H9 (cell line): Measurements from ENCODE around the gene NPAS3. TPM values are rescaled to one million over a fixed set of nuclear protein-coding genes. Genes with fewer than 3 reads are reported as not detected.

Experiments
- DNase-seq: peaks from one replicate; pipeline ENCODE4 v3.0.0-alpha.2; 2017
- H2AFZ ChIP-seq: one replicate; pipeline ENCODE4 v1.6.1; 2013; ENCODE audit warnings: mild to moderate bottlenecking, low read length, control low read depth, moderate library complexity
- H2AK5ac ChIP-seq: 2 replicates; pipeline ENCODE4 v1.6.1; 2013; ENCODE audit warnings: low read length, control low read depth, mixed read lengths; ENCODE audit not compliant: insufficient read length
- H2BK120ac ChIP-seq: one replicate; pipeline ENCODE4 v1.6.1; 2013; ENCODE audit warnings: low read depth, mild to moderate bottlenecking, low read length, control low read depth, inconsistent platforms; ENCODE audit not compliant: poor library complexity, severe bottlenecking
- H2BK12ac ChIP-seq: 2 replicates; pipeline ENCODE4 v1.6.1; 2013; ENCODE audit warnings: low read length, control low read depth, mixed read lengths, low read depth; ENCODE audit not compliant: insufficient read length
- H2BK15ac ChIP-seq: 2 replicates; pipeline ENCODE4 v1.6.1; 2013; ENCODE audit warnings: low read depth, low read length, control low read depth
- H2BK20ac ChIP-seq: one replicate; pipeline ENCODE4 v1.6.1; 2013; ENCODE audit warnings: low read depth, mild to moderate bottlenecking, low read length, control low read depth, inconsistent platforms; ENCODE audit not compliant: poor library complexity, severe bottlenecking
- H2BK5ac ChIP-seq: 2 replicates; pipeline ENCODE4 v1.6.1; 2013; ENCODE audit warnings: low read length, control low read depth, mixed read lengths; ENCODE audit not compliant: insufficient read length
- H3K14ac ChIP-seq: 2 replicates; pipeline ENCODE4 v1.6.1; 2013; ENCODE audit warnings: low read length, control low read depth; ENCODE audit not compliant: insufficient read depth
- H3K18ac ChIP-seq: 2 replicates; pipeline ENCODE4 v1.6.1; 2013; ENCODE audit warnings: low read depth, mild to moderate bottlenecking, mixed read lengths, low read length, control low read depth; ENCODE audit not compliant: insufficient read length
- H3K23ac ChIP-seq: 2 replicates; pipeline ENCODE4 v1.6.1; 2013; ENCODE audit warnings: low read length, control low read depth, mixed read lengths, low read depth; ENCODE audit not compliant: insufficient read length
- H3K23me2 ChIP-seq: 2 replicates; pipeline ENCODE4 v1.6.1; 2013; ENCODE audit warnings: low read depth, mild to moderate bottlenecking, mixed read lengths, low read length, control low read depth; ENCODE audit not compliant: insufficient read length, poor library complexity, severe bottlenecking
- H3K27ac ChIP-seq: 2 replicates; pipeline ENCODE4 v1.5.1; 2013; ENCODE audit warnings: low read length, control low read depth, mixed read lengths, low read depth; ENCODE audit not compliant: insufficient read length
- H3K27me3 ChIP-seq: 2 replicates; pipeline ENCODE4 v1.6.1; 2013; ENCODE audit warnings: low read length, control low read depth, inconsistent platforms; ENCODE audit not compliant: insufficient read depth
- H3K4ac ChIP-seq: 2 replicates; pipeline ENCODE4 v1.6.1; 2013; ENCODE audit warnings: low read depth, mild to moderate bottlenecking, control low read depth, inconsistent platforms, low read length, moderate library complexity
- H3K4me1 ChIP-seq: 2 replicates; pipeline ENCODE4 v1.6.1; 2013; ENCODE audit warnings: low read length, control low read depth, inconsistent platforms; ENCODE audit not compliant: insufficient read depth
- H3K4me2 ChIP-seq: 2 replicates; pipeline ENCODE4 v1.6.1; 2013; ENCODE audit warnings: low read length, control low read depth, mixed read lengths; ENCODE audit not compliant: insufficient read length, insufficient read depth
- H3K56ac ChIP-seq: 2 replicates; pipeline ENCODE4 v1.6.1; 2013; ENCODE audit warnings: low read depth, mild to moderate bottlenecking, mixed read lengths, low read length, control low read depth; ENCODE audit not compliant: insufficient read length
- H3K79me1 ChIP-seq: 2 replicates; pipeline ENCODE4 v1.6.1; 2013; ENCODE audit warnings: low read depth, mild to moderate bottlenecking, moderate library complexity, low read length, control low read depth, inconsistent platforms; ENCODE audit not compliant: insufficient read depth, poor library complexity, severe bottlenecking
- H3K79me2 ChIP-seq: 2 replicates; pipeline ENCODE4 v1.6.1; 2013; ENCODE audit warnings: low read length, control low read depth, inconsistent platforms; ENCODE audit not compliant: insufficient read depth
- H3K9ac ChIP-seq: 2 replicates; pipeline ENCODE4 v1.6.1; 2013; ENCODE audit warnings: low read length, control low read depth, mixed read lengths; ENCODE audit not compliant: insufficient read length; ENCODE audit errors: extremely low read depth
- H3K9me3 ChIP-seq: one replicate; pipeline ENCODE4 v1.6.1; 2013; ENCODE audit warnings: low read depth, low read length, inconsistent platforms; ENCODE audit not compliant: control insufficient read depth
- H3T11ph ChIP-seq: one replicate; pipeline ENCODE4 v1.6.1; 2013; ENCODE audit warnings: mild to moderate bottlenecking, low read length, control low read depth, inconsistent platforms
- H4K20me1 ChIP-seq: one replicate; pipeline ENCODE4 v1.6.1; 2013; ENCODE audit not compliant: control insufficient read depth, insufficient read length, insufficient read depth
- H4K5ac ChIP-seq: 2 replicates; pipeline ENCODE4 v1.6.1; 2013; ENCODE audit warnings: low read depth, mild to moderate bottlenecking, mixed read lengths, low read length, control low read depth; ENCODE audit not compliant: insufficient read length
- H4K8ac ChIP-seq: replicated peaks from 2 replicates; pipeline ENCODE4 v1.6.1; 2013; ENCODE audit warnings: low read length, control low read depth, mixed read lengths, low read depth; ENCODE audit not compliant: insufficient read length
- H4K91ac ChIP-seq: 2 replicates; pipeline ENCODE4 v1.6.1; 2013; ENCODE audit warnings: low read depth, mild to moderate bottlenecking, moderate library complexity, mixed read lengths, low read length, control low read depth; ENCODE audit not compliant: insufficient read length
- H3K27ac Mint-ChIP-seq, 3 experiments: 2 replicates in 2 of 3; 3 replicates in 1 of 3; pipeline ENCODE4 v1.8.0; 2020 to 2021; ENCODE audit warnings: mixed read lengths in 3 of 3, mild to moderate bottlenecking in 1 of 3, moderate library complexity in 1 of 3
- H3K27me3 Mint-ChIP-seq: 2 replicates; pipeline ENCODE4 v1.8.0; 2021; ENCODE audit warnings: low read depth, mild to moderate bottlenecking, moderate library complexity, mixed read lengths
- H3K36me3 Mint-ChIP-seq, 3 experiments: 2 replicates in 2 of 3; 3 replicates in 1 of 3; pipeline ENCODE4 v1.8.0; 2020 to 2021; ENCODE audit warnings: low read depth in 3 of 3, mixed read lengths in 3 of 3; ENCODE audit not compliant: insufficient read depth in 1 of 3
- H3K4me1 Mint-ChIP-seq, 2 experiments: 2 replicates each; pipeline ENCODE4 v1.8.0; 2020; ENCODE audit warnings: mixed read lengths in 2 of 2
- H3K4me3 Mint-ChIP-seq, 2 experiments: 2 replicates in 1 of 2; 3 replicates in 1 of 2; pipeline ENCODE4 v1.8.0; 2020 to 2021; ENCODE audit warnings: mild to moderate bottlenecking in 2 of 2, mixed read lengths in 2 of 2, moderate library complexity in 1 of 2
- H3K9me3 Mint-ChIP-seq, 2 experiments: 2 replicates in 1 of 2; 3 replicates in 1 of 2; pipeline ENCODE4 v1.8.0; 2020; ENCODE audit warnings: mild to moderate bottlenecking in 2 of 2, mixed read lengths in 2 of 2, moderate library complexity in 1 of 2
- CTCF ChIP-seq: fragments of 200-600 bp; sonication (generic); conservative IDR thresholded peaks from 3 replicates; pipeline ENCODE4 v1.8.0; 2021; ENCODE audit warnings: antibody characterized with exemption, mild to moderate bottlenecking
- WGBS: extraction: QIAGEN DNeasy Blood & Tissue Kit; methylation state at CpG from one replicate; pipeline ENCODE4 v1.1.7; 2013; ENCODE audit warnings: missing lambda C conversion rate, low lambda C conversion rate, mixed read lengths; ENCODE audit not compliant: insufficient read length; ENCODE audit errors: extremely low coverage; 5-methylcytosine and 5-hydroxymethylcytosine counted together
- total RNA-seq: library from RNA; stranded (reverse); gene quantifications from 2 replicates; pipeline ENCODE4 v1.2.1, GENCODE V29; 2021

The NPAS3 gene
- total RNA-seq, 1 experiment from 2014 or later, result 0.17 TPM

GRCh38 chr14:33768458-33768830 is 829.8 kb downstream of the NPAS3 start:
- Mint-ChIP-seq H3K4me3 (no peak overlapping the region), H3K4me1 (peaks cover 41 to 44% of the 10 kb centered on the region in 2 experiments), H3K9me3 (no peaks in the 10 kb centered on the region), H3K27me3 (no peaks in the 10 kb centered on the region; the same call in 1 of the 2 replicates), H3K27ac (no peak overlapping the region), H3K36me3 (no peaks in the 10 kb centered on the region)
- WGBS, result no CpG with 5 or more reads among the region's 1 CpG
- no peak for DNase-seq
- no peak overlapping the region for H3K14ac ChIP-seq
- no peak overlapping the region for H2BK12ac ChIP-seq
- H3T11ph ChIP-seq, result no peak overlapping the region
- no peak overlapping the region for H2AK5ac ChIP-seq
- no peak overlapping the region for H2BK20ac ChIP-seq
- H4K5ac ChIP-seq, result no peak overlapping the region
- no peaks in the 10 kb centered on the region for H3K23me2 ChIP-seq
- no peak overlapping the region for H4K8ac ChIP-seq
- H3K9ac ChIP-seq, result no peak overlapping the region
- H2BK120ac ChIP-seq, result no peak overlapping the region
- H4K91ac ChIP-seq, result no peak overlapping the region
- H3K79me2 ChIP-seq, result no peaks in the 10 kb centered on the region
- no peak overlapping the region for H3K56ac ChIP-seq
- no peaks in the 10 kb centered on the region for H3K9me3 ChIP-seq
- H2BK5ac ChIP-seq, result no peak overlapping the region
- no peak overlapping the region for H2BK15ac ChIP-seq
- H3K27ac ChIP-seq, result no peak overlapping the region
- H3K18ac ChIP-seq, result no peak overlapping the region
- H4K20me1 ChIP-seq, result no peaks in the 10 kb centered on the region
- H3K4me2 ChIP-seq, result no peak overlapping the region
- no peak overlapping the region for H3K23ac ChIP-seq
- no peaks in the 10 kb centered on the region for H3K27me3 ChIP-seq
- H3K79me1 ChIP-seq, result no peaks in the 10 kb centered on the region
- H2AFZ ChIP-seq, result no peak overlapping the region
- no peak for TF ChIP-seq CTCF
- peaks cover 11% of the 10 kb centered on the region; the same call in 1 of the 2 replicates for H3K4me1 ChIP-seq
- H3K4ac ChIP-seq, result no peak overlapping the region
